Omental fat pad (tissue), 4 donors: Measurements from ENCODE around the gene GBGT1. TPM values are rescaled to one million over a fixed set of nuclear protein-coding genes. Genes with fewer than 3 reads are reported as not detected.

ENCODE experiments used
- ATAC-seq: fragments of 150-250 bp; one replicate; pipeline ENCODE4 v1.9.1; 2016; ENCODE audit warnings: mild to moderate bottlenecking, moderate library complexity; ENCODE audit not compliant: low FRiP score
- DNase-seq: peaks from one replicate; pipeline ENCODE4 v3.0.0-alpha.2; 2019; ENCODE audit warnings: low spot score
- CTCF ChIP-seq, 3 donors: fragments of 450-650 bp; IDR thresholded peaks; one replicate each; pipeline ENCODE4 v1.5.1; 2016 to 2017; ENCODE audit warnings: antibody characterized with exemption in 3 of 3, mild to moderate bottlenecking in 3 of 3, moderate library complexity in 2 of 3
- total RNA-seq, 4 donors: library from RNA; depleted of rRNA; stranded (reverse); fragments of >200 nt; gene quantifications; one replicate each; pipeline ENCODE4 v1.1.0, GENCODE V29; 2016

The GBGT1 gene
- total RNA-seq, 4 donors from 2014 or later, result 23.4 to 29.1 (median 26.9) TPM

- no peak for ATAC-seq
- no peak for DNase-seq
- no peak for TF ChIP-seq CTCF (IDR thresholded peaks at IDR 0.05)
Measured at GRCh38 chr9:133151601-133152525, 11.9 kb downstream of the GBGT1 start.

- DNase-seq, result no peak
- no peak for TF ChIP-seq CTCF (IDR thresholded peaks at IDR 0.05)
- ATAC-seq, result no peak
Measured at GRCh38 chr9:133151041-133151440, 12.7 kb downstream of the GBGT1 start.

GRCh38 chr9:133149130-133150015, 14.3 kb downstream of the GBGT1 start:
- DNase-seq (peak; percentile 60), ATAC-seq (peak; percentile 76)
- no peak for TF ChIP-seq CTCF (IDR thresholded peaks at IDR 0.05)

GRCh38 chr9:133148199-133149129, 15.2 kb downstream of the GBGT1 start:
- no peak for TF ChIP-seq CTCF (IDR thresholded peaks at IDR 0.05)
- no peak for DNase-seq
- peak; percentile 11 for ATAC-seq

GRCh38 chr9:133147412-133148198, 16.1 kb downstream of the GBGT1 start:
- no peak for ATAC-seq
- peak; percentile 72 for DNase-seq
- peak in 2 of 3 donors; percentile 37 to 85 for TF ChIP-seq CTCF (IDR thresholded peaks at IDR 0.05)
